Measurements from ENCODE around the gene BID. TPM values are rescaled to one million over a fixed set of nuclear protein-coding genes. Genes with fewer than 3 reads are reported as not detected.
"Not testable (repeated sequence)": the region's sequence is repeated elsewhere in the genome, so short reads cannot be mapped to it uniquely, and the experiment has no call there.

BID gene
- polyA plus RNA-seq, 2 donors = 9.0 to 19.3 TPM

- no peak overlapping the region for H3K4me3 ChIP-seq (ENCODE audit: low read depth in 1 of 2, low read length in 2 of 2)
- no peaks in the 10 kb centered on the region for H3K9me3 ChIP-seq (ENCODE audit: control insufficient read depth in 2 of 2, insufficient read depth in 1 of 2, low read depth in 1 of 2, low read length in 1 of 2)
- no peaks in the 10 kb centered on the region for H3K27me3 ChIP-seq (ENCODE audit: control insufficient read depth in 1 of 2, insufficient read depth in 2 of 2, low read length in 2 of 2)
- WGBS, 2 donors = 79 to 84% methylated on average over 5 of the region's 5 CpGs
- H3K36me3 ChIP-seq (ENCODE audit: control insufficient read depth in 2 of 2, insufficient read depth in 2 of 2, low read length in 1 of 2) = no peaks in the 10 kb centered on the region
- no peaks in the 10 kb centered on the region for H3K4me1 ChIP-seq (ENCODE audit: control insufficient read depth in 2 of 2, insufficient read depth in 2 of 2, low read length in 1 of 2)
- H3K27ac ChIP-seq (ENCODE audit: low read depth in 2 of 2, low read length in 1 of 2) = no peak overlapping the region
Measured at GRCh38 chr22:17764036-17764435, 10.2 kb downstream of the BID start.

- H3K4me3 ChIP-seq (ENCODE audit: low read depth in 1 of 2, low read length in 2 of 2); H3K27ac ChIP-seq (ENCODE audit: low read depth in 2 of 2, low read length in 1 of 2); H3K36me3 ChIP-seq (ENCODE audit: control insufficient read depth in 2 of 2, insufficient read depth in 2 of 2, low read length in 1 of 2); H3K4me1 ChIP-seq (ENCODE audit: control insufficient read depth in 2 of 2, insufficient read depth in 2 of 2, low read length in 1 of 2); H3K27me3 ChIP-seq (ENCODE audit: control insufficient read depth in 1 of 2, insufficient read depth in 2 of 2, low read length in 2 of 2); H3K9me3 ChIP-seq (ENCODE audit: control insufficient read depth in 2 of 2, insufficient read depth in 1 of 2, low read depth in 1 of 2, low read length in 1 of 2): not testable (repeated sequence)
- 90% methylated on average over 10 of the region's 10 CpGs for WGBS, 2 donors
Measured at GRCh38 chr22:17763442-17763841, 10.8 kb downstream of the BID start.

GRCh38 chr22:17761138-17761488 lies 13.2 kb downstream of the BID start:
- Histone ChIP-seq H3K4me1 (ENCODE audit: control insufficient read depth in 2 of 2, insufficient read depth in 2 of 2, low read length in 1 of 2) (no peaks in the 10 kb centered on the region), H3K36me3 (ENCODE audit: control insufficient read depth in 2 of 2, insufficient read depth in 2 of 2, low read length in 1 of 2) (no peaks in the 10 kb centered on the region), H3K27me3 (ENCODE audit: control insufficient read depth in 1 of 2, insufficient read depth in 2 of 2, low read length in 2 of 2) (no peaks in the 10 kb centered on the region), H3K9me3 (ENCODE audit: control insufficient read depth in 2 of 2, insufficient read depth in 1 of 2, low read depth in 1 of 2, low read length in 1 of 2) (no peaks in the 10 kb centered on the region), H3K4me3 (ENCODE audit: low read depth in 1 of 2, low read length in 2 of 2) (no peak overlapping the region), H3K27ac (ENCODE audit: low read depth in 2 of 2, low read length in 1 of 2) (no peak overlapping the region)
- WGBS, 2 donors = 92 to 93% methylated on average over 2 of the region's 4 CpGs

- H3K36me3 ChIP-seq (ENCODE audit: control insufficient read depth in 2 of 2, insufficient read depth in 2 of 2, low read length in 1 of 2) = no peaks in the 10 kb centered on the region
- no peaks in the 10 kb centered on the region for H3K9me3 ChIP-seq (ENCODE audit: control insufficient read depth in 2 of 2, insufficient read depth in 1 of 2, low read depth in 1 of 2, low read length in 1 of 2)
- WGBS, 2 donors = 90 to 92% methylated on average over 14 of the region's 14 CpGs
- no peaks in the 10 kb centered on the region for H3K4me1 ChIP-seq (ENCODE audit: control insufficient read depth in 2 of 2, insufficient read depth in 2 of 2, low read length in 1 of 2)
- H3K4me3 ChIP-seq (ENCODE audit: low read depth in 1 of 2, low read length in 2 of 2) = no peak overlapping the region
- H3K27ac ChIP-seq (ENCODE audit: low read depth in 2 of 2, low read length in 1 of 2) = no peak overlapping the region
- H3K27me3 ChIP-seq (ENCODE audit: control insufficient read depth in 1 of 2, insufficient read depth in 2 of 2, low read length in 2 of 2) = no peaks in the 10 kb centered on the region
Measured at GRCh38 chr22:17754233-17754925, 19.9 kb downstream of the BID start.

GRCh38 chr22:17753401-17753989 lies 20.8 kb downstream of the BID start:
- Histone ChIP-seq H3K4me1 (ENCODE audit: control insufficient read depth in 2 of 2, insufficient read depth in 2 of 2, low read length in 1 of 2) (no peaks in the 10 kb centered on the region), H3K36me3 (ENCODE audit: control insufficient read depth in 2 of 2, insufficient read depth in 2 of 2, low read length in 1 of 2) (no peaks in the 10 kb centered on the region), H3K9me3 (ENCODE audit: control insufficient read depth in 2 of 2, insufficient read depth in 1 of 2, low read depth in 1 of 2, low read length in 1 of 2) (no peaks in the 10 kb centered on the region), H3K4me3 (ENCODE audit: low read depth in 1 of 2, low read length in 2 of 2) (no peak overlapping the region), H3K27ac (ENCODE audit: low read depth in 2 of 2, low read length in 1 of 2) (no peak overlapping the region), H3K27me3 (ENCODE audit: control insufficient read depth in 1 of 2, insufficient read depth in 2 of 2, low read length in 2 of 2) (no peaks in the 10 kb centered on the region)
- WGBS, 2 donors = 77 to 83% methylated on average over 13 of the region's 13 CpGs

GRCh38 chr22:17751596-17751995 lies 22.7 kb downstream of the BID start:
- Histone ChIP-seq H3K4me1 (ENCODE audit: control insufficient read depth in 2 of 2, insufficient read depth in 2 of 2, low read length in 1 of 2) (no peaks in the 10 kb centered on the region), H3K27ac (ENCODE audit: low read depth in 2 of 2, low read length in 1 of 2) (no peak overlapping the region), H3K4me3 (ENCODE audit: low read depth in 1 of 2, low read length in 2 of 2) (no peak overlapping the region), H3K9me3 (ENCODE audit: control insufficient read depth in 2 of 2, insufficient read depth in 1 of 2, low read depth in 1 of 2, low read length in 1 of 2) (no peaks in the 10 kb centered on the region), H3K27me3 (ENCODE audit: control insufficient read depth in 1 of 2, insufficient read depth in 2 of 2, low read length in 2 of 2) (no peaks in the 10 kb centered on the region), H3K36me3 (ENCODE audit: control insufficient read depth in 2 of 2, insufficient read depth in 2 of 2, low read length in 1 of 2) (no peaks in the 10 kb centered on the region)
- WGBS, 2 donors = 81 to 85% methylated on average over 6 of the region's 6 CpGs

GRCh38 chr22:17749605-17750395 lies 24.5 kb downstream of the BID start:
- Histone ChIP-seq H3K4me1 (ENCODE audit: control insufficient read depth in 2 of 2, insufficient read depth in 2 of 2, low read length in 1 of 2) (no peaks in the 10 kb centered on the region), H3K27ac (ENCODE audit: low read depth in 2 of 2, low read length in 1 of 2) (no peak overlapping the region), H3K4me3 (ENCODE audit: low read depth in 1 of 2, low read length in 2 of 2) (no peak overlapping the region), H3K36me3 (ENCODE audit: control insufficient read depth in 2 of 2, insufficient read depth in 2 of 2, low read length in 1 of 2) (no peaks in the 10 kb centered on the region), H3K9me3 (ENCODE audit: control insufficient read depth in 2 of 2, insufficient read depth in 1 of 2, low read depth in 1 of 2, low read length in 1 of 2) (no peaks in the 10 kb centered on the region), H3K27me3 (ENCODE audit: control insufficient read depth in 1 of 2, insufficient read depth in 2 of 2, low read length in 2 of 2) (no peaks in the 10 kb centered on the region)
- 89 to 91% methylated on average over 34 to 35 of the region's 35 CpGs for WGBS, 2 donors

- 80 to 81% methylated on average over 39 to 40 of the region's 40 CpGs for WGBS, 2 donors
- Histone ChIP-seq H3K4me3 (ENCODE audit: low read depth in 1 of 2, low read length in 2 of 2) (no peak overlapping the region), H3K9me3 (ENCODE audit: control insufficient read depth in 2 of 2, insufficient read depth in 1 of 2, low read depth in 1 of 2, low read length in 1 of 2) (no peaks in the 10 kb centered on the region), H3K4me1 (ENCODE audit: control insufficient read depth in 2 of 2, insufficient read depth in 2 of 2, low read length in 1 of 2) (no peaks in the 10 kb centered on the region), H3K27ac (ENCODE audit: low read depth in 2 of 2, low read length in 1 of 2) (no peak overlapping the region), H3K36me3 (ENCODE audit: control insufficient read depth in 2 of 2, insufficient read depth in 2 of 2, low read length in 1 of 2) (no peaks in the 10 kb centered on the region), H3K27me3 (ENCODE audit: control insufficient read depth in 1 of 2, insufficient read depth in 2 of 2, low read length in 2 of 2) (no peaks in the 10 kb centered on the region)
Measured at GRCh38 chr22:17748555-17749353, 25.5 kb downstream of the BID start.

- Histone ChIP-seq H3K27ac (ENCODE audit: low read depth in 2 of 2, low read length in 1 of 2) (no peak overlapping the region), H3K27me3 (ENCODE audit: control insufficient read depth in 1 of 2, insufficient read depth in 2 of 2, low read length in 2 of 2) (no peaks in the 10 kb centered on the region), H3K9me3 (ENCODE audit: control insufficient read depth in 2 of 2, insufficient read depth in 1 of 2, low read depth in 1 of 2, low read length in 1 of 2) (no peaks in the 10 kb centered on the region), H3K36me3 (ENCODE audit: control insufficient read depth in 2 of 2, insufficient read depth in 2 of 2, low read length in 1 of 2) (peaks cover 0 to 2% of the 10 kb centered on the region in 2 donors), H3K4me3 (ENCODE audit: low read depth in 1 of 2, low read length in 2 of 2) (no peak overlapping the region), H3K4me1 (ENCODE audit: control insufficient read depth in 2 of 2, insufficient read depth in 2 of 2, low read length in 1 of 2) (no peaks in the 10 kb centered on the region)
- WGBS, 2 donors = 89 to 91% methylated on average over 10 of the region's 10 CpGs
Measured at GRCh38 chr22:17746916-17747315, 27.4 kb downstream of the BID start.

All from esophagus (tissue), 2 donors.